Neural progenitor cell (in vitro differentiated cells): ENCODE results near the gene SDK1. TPM values are rescaled to one million over a fixed set of nuclear protein-coding genes. Genes with fewer than 3 reads are reported as not detected.

ENCODE experiments used
- DNase-seq: peaks from one replicate; pipeline ENCODE4 v3.0.0-alpha.2; 2016; ENCODE audit warnings: low spot score
- H2AFZ ChIP-seq: fragments of 200-600 bp; sonication (generic); replicated peaks from 2 replicates; pipeline ENCODE4 v1.6.1; 2016; ENCODE audit warnings: antibody characterized with exemption
- H3F3A ChIP-seq: fragments of 200-600 bp; sonication (generic); 2 replicates; pipeline ENCODE4 v1.6.1; 2016; ENCODE audit warnings: antibody characterized with exemption, low read depth
- H3K27ac ChIP-seq: fragments of 200-600 bp; sonication (generic); 2 replicates; pipeline ENCODE4 v1.5.1; 2016; ENCODE audit warnings: mild to moderate bottlenecking
- H3K27me3 ChIP-seq: fragments of 200-600 bp; sonication (generic); 2 replicates; pipeline ENCODE4 v1.6.1; 2016; ENCODE audit warnings: mild to moderate bottlenecking, moderate library complexity
- H3K36me3 ChIP-seq: fragments of 200-600 bp; sonication (generic); 2 replicates; pipeline ENCODE4 v1.5.1; 2016
- H3K4me1 ChIP-seq: fragments of 200-600 bp; sonication (generic); 2 replicates; pipeline ENCODE4 v1.6.1; 2016; ENCODE audit warnings: mixed run types
- H3K4me2 ChIP-seq: fragments of 200-600 bp; sonication (generic); 2 replicates; pipeline ENCODE4 v1.6.1; 2016
- H3K4me3 ChIP-seq: fragments of 200-600 bp; sonication (generic); 2 replicates; pipeline ENCODE4 v1.5.1; 2016
- H3K79me2 ChIP-seq: fragments of 200-600 bp; sonication (generic); 2 replicates; pipeline ENCODE4 v1.6.1; 2016; ENCODE audit warnings: low read depth
- H3K9ac ChIP-seq: fragments of 200-600 bp; sonication (generic); 2 replicates; pipeline ENCODE4 v1.6.1; 2016
- H3K9me3 ChIP-seq: fragments of 200-600 bp; sonication (generic); 2 replicates; pipeline ENCODE4 v1.5.1; 2016; ENCODE audit warnings: low read depth
- H4K20me1 ChIP-seq: fragments of 200-600 bp; sonication (generic); 2 replicates; pipeline ENCODE4 v1.6.1; 2016; ENCODE audit warnings: low read depth
- H3K27ac Mint-ChIP-seq: 3 replicates; pipeline ENCODE4 v1.8.0; 2021; ENCODE audit warnings: mixed read lengths
- H3K27me3 Mint-ChIP-seq: 2 replicates; pipeline ENCODE4 v1.8.0; 2022; ENCODE audit warnings: low read depth, mild to moderate bottlenecking, inconsistent platforms, moderate library complexity, mixed read lengths; ENCODE audit not compliant: insufficient read depth
- H3K36me3 Mint-ChIP-seq: 3 replicates; pipeline ENCODE4 v1.8.0; 2021; ENCODE audit warnings: mixed read lengths
- H3K4me1 Mint-ChIP-seq: 3 replicates; pipeline ENCODE4 v1.8.0; 2021; ENCODE audit warnings: mixed read lengths
- H3K4me3 Mint-ChIP-seq: 3 replicates; pipeline ENCODE4 v1.8.0; 2021; ENCODE audit warnings: mild to moderate bottlenecking, moderate library complexity, mixed read lengths
- H3K9me3 Mint-ChIP-seq: 3 replicates; pipeline ENCODE4 v1.8.0; 2020; ENCODE audit warnings: mixed read lengths
- EZH2 ChIP-seq: fragments of 200-600 bp; sonication (generic); IDR thresholded peaks from 2 replicates; pipeline ENCODE4 v1.6.1; 2017; ENCODE audit warnings: antibody characterized with exemption, mild to moderate bottlenecking, moderate library complexity
- EZH2phosphoT487 ChIP-seq: fragments of 200-600 bp; sonication (generic); IDR thresholded peaks from 2 replicates; pipeline ENCODE4 v1.6.1; 2017; ENCODE audit warnings: antibody characterized with exemption
- total RNA-seq: library from RNA; depleted of rRNA; stranded (reverse); fragments of >200 nt; gene quantifications from 2 replicates; pipeline ENCODE4 v1.2.3, GENCODE V29; 2015; ENCODE audit warnings: low replicate concordance
- TF ChIP-seq, protein P1 (sequence below): fragments of 200-600 bp; sonication (generic); IDR thresholded peaks from 2 replicates; pipeline ENCODE4 v1.5.1; 2017; ENCODE audit warnings: antibody characterized with exemption, mild to moderate bottlenecking

The SDK1 gene
- total RNA-seq, 1 donor from 2014 or later = 4.9 TPM

GRCh38 chr7:4159761-4160554, 858.9 kb downstream of the SDK1 start:
- H3F3A ChIP-seq = no peaks in the 10 kb centered on the region
- no peak for DNase-seq
- H3K36me3 ChIP-seq = no peaks in the 10 kb centered on the region
- H4K20me1 ChIP-seq = no peaks in the 10 kb centered on the region
- no peaks in the 10 kb centered on the region for H3K9me3 ChIP-seq
- Mint-ChIP-seq H3K9me3 (no peaks in the 10 kb centered on the region), H3K36me3 (peaks cover 6% of the 10 kb centered on the region), H3K27me3 (no peaks in the 10 kb centered on the region), H3K4me1 (peaks cover 19% of the 10 kb centered on the region), H3K4me3 (no peak overlapping the region), H3K27ac (no peak overlapping the region)
- H2AFZ ChIP-seq = no peak overlapping the region
- H3K4me1 ChIP-seq = peaks cover 5% of the 10 kb centered on the region
- no peak overlapping the region for H3K4me2 ChIP-seq
- H3K27ac ChIP-seq = no peak overlapping the region
- no peak overlapping the region for H3K9ac ChIP-seq
- H3K79me2 ChIP-seq = no peaks in the 10 kb centered on the region
- no peaks in the 10 kb centered on the region for H3K27me3 ChIP-seq
- TF ChIP-seq, protein P1, sequence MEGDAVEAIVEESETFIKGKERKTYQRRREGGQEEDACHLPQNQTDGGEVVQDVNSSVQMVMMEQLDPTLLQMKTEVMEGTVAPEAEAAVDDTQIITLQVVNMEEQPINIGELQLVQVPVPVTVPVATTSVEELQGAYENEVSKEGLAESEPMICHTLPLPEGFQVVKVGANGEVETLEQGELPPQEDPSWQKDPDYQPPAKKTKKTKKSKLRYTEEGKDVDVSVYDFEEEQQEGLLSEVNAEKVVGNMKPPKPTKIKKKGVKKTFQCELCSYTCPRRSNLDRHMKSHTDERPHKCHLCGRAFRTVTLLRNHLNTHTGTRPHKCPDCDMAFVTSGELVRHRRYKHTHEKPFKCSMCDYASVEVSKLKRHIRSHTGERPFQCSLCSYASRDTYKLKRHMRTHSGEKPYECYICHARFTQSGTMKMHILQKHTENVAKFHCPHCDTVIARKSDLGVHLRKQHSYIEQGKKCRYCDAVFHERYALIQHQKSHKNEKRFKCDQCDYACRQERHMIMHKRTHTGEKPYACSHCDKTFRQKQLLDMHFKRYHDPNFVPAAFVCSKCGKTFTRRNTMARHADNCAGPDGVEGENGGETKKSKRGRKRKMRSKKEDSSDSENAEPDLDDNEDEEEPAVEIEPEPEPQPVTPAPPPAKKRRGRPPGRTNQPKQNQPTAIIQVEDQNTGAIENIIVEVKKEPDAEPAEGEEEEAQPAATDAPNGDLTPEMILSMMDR = no peak
- TF ChIP-seq EZH2 = no peak
- no peak for TF ChIP-seq EZH2phosphoT487
- H3K4me3 ChIP-seq = no peak overlapping the region

GRCh38 chr7:4162884-4163564, 862.0 kb downstream of the SDK1 start:
- no peak overlapping the region for H3K27ac ChIP-seq
- no peak overlapping the region for H2AFZ ChIP-seq
- H3K36me3 ChIP-seq = no peaks in the 10 kb centered on the region
- Mint-ChIP-seq H3K36me3 (peaks cover 6% of the 10 kb centered on the region), H3K27me3 (no peaks in the 10 kb centered on the region), H3K9me3 (no peaks in the 10 kb centered on the region), H3K4me1 (peaks cover 19% of the 10 kb centered on the region), H3K27ac (peak overlapping the region; percentile 72), H3K4me3 (no peak overlapping the region)
- TF ChIP-seq EZH2phosphoT487 = no peak
- no peak for TF ChIP-seq EZH2
- TF ChIP-seq, protein P1 = no peak
- no peaks in the 10 kb centered on the region for H3K9me3 ChIP-seq
- H3K9ac ChIP-seq = no peak overlapping the region
- H3K27me3 ChIP-seq = no peaks in the 10 kb centered on the region
- no peaks in the 10 kb centered on the region for H3F3A ChIP-seq
- peaks cover 5% of the 10 kb centered on the region for H3K4me1 ChIP-seq
- no peak for DNase-seq
- no peak overlapping the region for H3K4me3 ChIP-seq
- no peak overlapping the region for H3K4me2 ChIP-seq
- no peaks in the 10 kb centered on the region for H4K20me1 ChIP-seq
- H3K79me2 ChIP-seq = no peaks in the 10 kb centered on the region

DNA sequence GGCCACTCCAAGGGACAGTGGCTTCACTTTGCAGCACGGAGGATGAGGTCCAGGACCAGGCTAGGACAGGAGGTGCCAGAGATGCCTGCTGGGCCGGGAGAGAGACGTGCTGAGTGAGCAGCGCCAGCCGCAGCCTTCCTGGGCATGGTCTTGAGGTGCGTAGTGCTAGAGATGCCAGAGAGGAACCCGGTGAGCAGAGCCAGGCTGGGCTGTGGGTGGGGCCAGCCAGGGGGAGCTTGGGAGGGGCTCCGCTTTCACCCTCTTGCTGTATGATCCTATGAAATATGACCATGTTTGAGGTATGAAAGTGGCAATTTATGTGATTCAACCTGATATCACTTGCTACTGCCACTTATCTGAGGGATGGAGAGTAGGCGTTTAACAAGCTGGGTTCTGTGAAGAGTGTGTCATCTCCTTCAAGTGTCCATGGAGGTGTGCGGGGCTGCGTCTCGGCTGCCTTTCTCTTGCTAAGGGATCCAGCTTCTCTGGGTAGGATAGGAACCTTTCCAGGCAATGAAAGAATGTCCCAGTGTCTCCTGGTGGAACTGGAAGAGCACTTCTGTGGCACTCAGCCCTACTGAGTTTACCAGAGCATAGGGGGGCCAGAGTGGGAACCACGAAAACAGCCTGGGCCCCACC, 862.6 kb downstream of the SDK1 start:
- H3K4me3 Mint-ChIP-seq = no peak overlapping the region
- H3F3A ChIP-seq = no peaks in the 10 kb centered on the region
- H3K4me1 Mint-ChIP-seq = peaks cover 25% of the 10 kb centered on the region
- no peak overlapping the region for H3K4me2 ChIP-seq
- H3K79me2 ChIP-seq = no peaks in the 10 kb centered on the region
- no peaks in the 10 kb centered on the region for H4K20me1 ChIP-seq
- TF ChIP-seq, protein P1 = no peak
- TF ChIP-seq EZH2 = no peak
- no peak for TF ChIP-seq EZH2phosphoT487
- H2AFZ ChIP-seq = no peak overlapping the region
- H3K9me3 Mint-ChIP-seq = no peaks in the 10 kb centered on the region
- H3K9ac ChIP-seq = no peak overlapping the region
- H3K27ac ChIP-seq = no peak overlapping the region
- peaks cover 6% of the 10 kb centered on the region for H3K36me3 Mint-ChIP-seq
- H3K27me3 Mint-ChIP-seq = no peaks in the 10 kb centered on the region
- H3K36me3 ChIP-seq = no peaks in the 10 kb centered on the region
- no peak for DNase-seq
- no peaks in the 10 kb centered on the region for H3K9me3 ChIP-seq
- no peaks in the 10 kb centered on the region for H3K27me3 ChIP-seq
- H3K27ac Mint-ChIP-seq = no peak overlapping the region
- no peak overlapping the region for H3K4me3 ChIP-seq
- H3K4me1 ChIP-seq = peaks cover 5% of the 10 kb centered on the region
